ENCODE measurements around the gene TMC2. TPM values are rescaled to one million over a fixed set of nuclear protein-coding genes. Genes with fewer than 3 reads are reported as not detected.
"Not testable (repeated sequence)": the region's sequence is repeated elsewhere in the genome, so short reads cannot be mapped to it uniquely, and the experiment has no call there.

The TMC2 gene
- total RNA-seq, 2 experiments from 2014 or later, result not detected

- peaks cover 7% of the 10 kb centered on the region for H3K4me1 Mint-ChIP-seq
- peaks cover 13% of the 10 kb centered on the region for H3K27me3 Mint-ChIP-seq
- H3K36me3 Mint-ChIP-seq, result no peaks in the 10 kb centered on the region
- DNase-seq, result no peak
- H3K9me3 Mint-ChIP-seq, result no peaks in the 10 kb centered on the region
- H3K27ac Mint-ChIP-seq, result no peak overlapping the region
- H3K4me3 Mint-ChIP-seq, result no peak overlapping the region
Observed at GRCh38 chr20:2519115-2519809, 17.1 kb upstream of the TMC2 start.

GRCh38 chr20:2520617-2521016, 15.8 kb upstream of the TMC2 start:
- Mint-ChIP-seq H3K4me1 (peaks cover 12% of the 10 kb centered on the region), H3K27ac (no peak overlapping the region), H3K4me3 (no peak overlapping the region), H3K9me3 (no peaks in the 10 kb centered on the region), H3K27me3 (peaks cover 10% of the 10 kb centered on the region), H3K36me3 (no peaks in the 10 kb centered on the region)
- no peak for DNase-seq

- Mint-ChIP-seq H3K27ac (no peak overlapping the region), H3K9me3 (no peaks in the 10 kb centered on the region), H3K27me3 (peaks cover 10% of the 10 kb centered on the region), H3K4me1 (peaks cover 12% of the 10 kb centered on the region), H3K4me3 (no peak overlapping the region), H3K36me3 (no peaks in the 10 kb centered on the region)
- peak; percentile 58 for DNase-seq
Observed at GRCh38 chr20:2521369-2522305, 14.7 kb upstream of the TMC2 start.

DNA sequence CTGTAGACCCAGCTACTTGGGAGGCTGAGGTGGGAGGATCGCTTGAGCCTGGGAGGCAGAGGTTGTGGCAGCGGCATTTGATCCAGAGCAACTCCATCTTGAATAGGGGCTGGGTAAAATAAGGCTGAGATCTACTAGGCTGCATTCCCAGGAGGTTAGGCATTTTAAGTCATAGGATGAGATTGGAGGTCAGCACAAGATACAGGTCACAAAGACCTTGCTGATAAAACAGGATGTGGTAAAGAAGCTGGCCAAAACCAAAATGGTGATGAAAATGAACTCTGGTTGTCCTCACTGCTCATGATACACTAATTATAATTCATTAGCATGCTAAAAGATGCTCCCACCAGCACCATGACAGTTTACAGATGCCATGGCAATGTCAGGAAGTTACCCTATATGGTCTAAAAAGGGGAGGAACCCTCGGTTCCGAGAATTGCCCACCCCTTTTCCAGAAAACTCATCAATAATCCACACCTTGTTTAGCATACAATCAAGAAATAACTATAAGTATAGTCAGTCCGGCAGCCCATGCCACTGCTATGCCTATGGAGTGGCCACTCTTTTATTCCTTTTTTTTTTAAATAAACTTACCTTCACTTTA, 13.4 kb upstream of the TMC2 start:
- not testable (repeated sequence) for H3K27me3 Mint-ChIP-seq, H3K36me3 Mint-ChIP-seq, H3K4me3 Mint-ChIP-seq, H3K9me3 Mint-ChIP-seq, H3K27ac Mint-ChIP-seq
- peak; percentile 7 for DNase-seq
- peaks cover 12% of the 10 kb centered on the region for H3K4me1 Mint-ChIP-seq

GRCh38 chr20:2523919-2524708, 12.3 kb upstream of the TMC2 start:
- peak overlapping the region; percentile 30 for H3K27ac Mint-ChIP-seq
- no peaks in the 10 kb centered on the region for H3K9me3 Mint-ChIP-seq
- peaks cover 10% of the 10 kb centered on the region for H3K27me3 Mint-ChIP-seq
- H3K4me1 Mint-ChIP-seq, result peaks cover 12% of the 10 kb centered on the region
- H3K4me3 Mint-ChIP-seq, result peak overlapping the region; percentile 87
- peak; percentile 89 for DNase-seq
- H3K36me3 Mint-ChIP-seq, result no peaks in the 10 kb centered on the region

GRCh38 chr20:2524709-2525506, 11.5 kb upstream of the TMC2 start:
- H3K27ac Mint-ChIP-seq, result peak overlapping the region; percentile 89
- no peaks in the 10 kb centered on the region for H3K36me3 Mint-ChIP-seq
- H3K27me3 Mint-ChIP-seq, result peaks cover 10% of the 10 kb centered on the region
- no peaks in the 10 kb centered on the region for H3K9me3 Mint-ChIP-seq
- DNase-seq, result peak; percentile 51
- peaks cover 12% of the 10 kb centered on the region for H3K4me1 Mint-ChIP-seq
- peak overlapping the region; percentile 87 for H3K4me3 Mint-ChIP-seq

DNA sequence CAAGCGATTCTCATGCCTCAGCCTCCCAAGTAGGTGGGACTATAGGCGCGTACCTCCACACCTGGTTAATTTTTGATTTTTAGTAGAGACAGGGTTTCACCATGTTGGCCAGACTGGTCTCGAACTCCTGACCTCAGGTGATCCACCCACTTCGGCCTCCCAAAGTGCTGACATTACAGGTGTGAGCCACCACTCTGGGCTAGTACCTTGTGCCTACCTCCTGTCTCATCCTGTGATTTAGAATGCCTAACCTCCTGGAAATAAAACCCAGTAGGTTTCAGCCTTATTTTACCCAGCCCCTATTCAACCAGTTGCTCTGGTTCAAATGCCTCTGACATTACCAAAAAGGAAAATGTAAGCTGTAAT, 10.2 kb upstream of the TMC2 start:
- H3K9me3 Mint-ChIP-seq, H3K27ac Mint-ChIP-seq, DNase-seq, H3K4me3 Mint-ChIP-seq, H3K27me3 Mint-ChIP-seq, H3K36me3 Mint-ChIP-seq: not testable (repeated sequence)
- H3K4me1 Mint-ChIP-seq, result peaks cover 16% of the 10 kb centered on the region

GRCh38 chr20:2527762-2528161, 8.6 kb upstream of the TMC2 start:
- Mint-ChIP-seq H3K4me3 (no peak overlapping the region), H3K9me3 (no peaks in the 10 kb centered on the region), H3K36me3 (no peaks in the 10 kb centered on the region), H3K27ac (no peak overlapping the region), H3K27me3 (peaks cover under 1% of the 10 kb centered on the region), H3K4me1 (peaks cover 11% of the 10 kb centered on the region)
- DNase-seq, result no peak

GRCh38 chr20:2528671-2529271, 7.6 kb upstream of the TMC2 start:
- no peak overlapping the region for H3K27ac Mint-ChIP-seq
- H3K4me1 Mint-ChIP-seq, result peaks cover 10% of the 10 kb centered on the region
- H3K27me3 Mint-ChIP-seq, result peaks cover 6% of the 10 kb centered on the region
- no peak for DNase-seq
- H3K9me3 Mint-ChIP-seq, result no peaks in the 10 kb centered on the region
- no peaks in the 10 kb centered on the region for H3K36me3 Mint-ChIP-seq
- H3K4me3 Mint-ChIP-seq, result no peak overlapping the region

GRCh38 chr20:2533118-2533517, 3.3 kb upstream of the TMC2 start:
- H3K27ac Mint-ChIP-seq, result no peak overlapping the region
- no peaks in the 10 kb centered on the region for H3K9me3 Mint-ChIP-seq
- H3K4me1 Mint-ChIP-seq, result peaks cover 4% of the 10 kb centered on the region
- H3K36me3 Mint-ChIP-seq, result no peaks in the 10 kb centered on the region
- DNase-seq, result no peak
- H3K4me3 Mint-ChIP-seq, result no peak overlapping the region
- H3K27me3 Mint-ChIP-seq, result peaks cover 23% of the 10 kb centered on the region

DNA sequence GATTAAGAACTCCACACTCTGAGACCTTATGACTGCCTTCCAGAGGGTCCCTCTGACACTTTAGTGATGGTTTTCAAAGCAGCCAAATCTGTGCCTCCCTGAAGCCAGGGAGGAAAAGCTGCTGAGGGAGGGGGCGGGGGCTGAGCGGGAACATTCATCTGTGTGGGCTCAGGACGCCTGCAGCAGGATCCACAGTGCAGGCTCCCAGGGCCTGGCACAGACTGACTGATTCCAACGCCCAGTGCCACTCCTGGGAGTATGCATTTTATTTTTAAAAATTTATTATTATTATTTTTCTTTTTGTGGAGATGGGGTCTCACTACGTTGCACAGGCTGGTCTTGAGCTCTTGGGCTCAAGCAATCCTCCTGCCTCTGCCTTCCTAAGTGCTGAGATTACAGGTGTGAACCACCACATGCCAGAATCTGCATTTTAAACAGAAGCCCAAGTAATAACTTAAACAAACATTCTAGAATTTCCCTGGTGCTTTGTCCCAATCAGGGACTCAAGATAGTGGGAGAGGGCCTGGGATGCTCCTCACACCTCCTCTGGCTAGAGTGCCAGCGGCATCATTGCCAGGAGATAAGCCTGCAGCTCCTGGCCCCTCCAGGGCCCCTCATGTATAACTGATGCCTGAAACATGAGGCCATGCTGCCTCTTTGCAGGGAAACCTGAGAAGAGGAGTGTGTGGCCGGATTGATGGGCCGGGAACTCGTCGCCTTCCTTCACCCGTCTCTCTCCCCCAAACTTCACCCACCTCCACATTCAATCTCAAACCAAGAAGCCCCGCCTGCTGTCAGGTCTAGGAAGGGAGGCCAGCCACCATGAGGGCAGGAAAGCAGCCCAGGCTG, 438 bp upstream of the TMC2 start:
- no peaks in the 10 kb centered on the region for H3K36me3 Mint-ChIP-seq
- DNase-seq, result no peak
- no peaks in the 10 kb centered on the region for H3K9me3 Mint-ChIP-seq
- H3K4me3 Mint-ChIP-seq, result no peak overlapping the region
- peaks cover 40% of the 10 kb centered on the region for H3K27me3 Mint-ChIP-seq
- no peak overlapping the region for H3K27ac Mint-ChIP-seq
- no peaks in the 10 kb centered on the region for H3K4me1 Mint-ChIP-seq

DNA sequence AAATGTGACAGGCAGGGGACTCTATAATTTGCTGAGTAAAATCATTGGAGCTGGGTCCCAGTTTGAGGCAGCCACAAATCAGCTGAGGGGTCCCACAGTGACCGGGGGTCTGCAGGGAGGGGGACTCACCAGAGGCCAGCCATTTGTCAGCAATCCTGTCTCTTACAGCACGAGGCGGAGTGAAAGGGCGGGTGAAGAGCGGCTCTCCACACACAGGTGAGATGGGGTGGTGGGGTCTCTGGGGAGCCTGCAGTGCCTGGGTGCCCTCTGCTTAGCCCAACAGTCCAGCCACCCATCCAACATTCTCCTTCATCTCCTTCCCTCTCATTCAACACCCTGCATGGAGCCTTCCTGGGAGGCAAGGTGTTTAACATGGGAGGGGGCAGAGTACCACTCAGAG, 728 bp downstream of the TMC2 start:
- Mint-ChIP-seq H3K36me3 (no peaks in the 10 kb centered on the region), H3K27ac (no peak overlapping the region), H3K9me3 (no peaks in the 10 kb centered on the region), H3K4me3 (no peak overlapping the region), H3K27me3 (peaks cover 49% of the 10 kb centered on the region), H3K4me1 (no peaks in the 10 kb centered on the region)
- DNase-seq, result no peak

DNA sequence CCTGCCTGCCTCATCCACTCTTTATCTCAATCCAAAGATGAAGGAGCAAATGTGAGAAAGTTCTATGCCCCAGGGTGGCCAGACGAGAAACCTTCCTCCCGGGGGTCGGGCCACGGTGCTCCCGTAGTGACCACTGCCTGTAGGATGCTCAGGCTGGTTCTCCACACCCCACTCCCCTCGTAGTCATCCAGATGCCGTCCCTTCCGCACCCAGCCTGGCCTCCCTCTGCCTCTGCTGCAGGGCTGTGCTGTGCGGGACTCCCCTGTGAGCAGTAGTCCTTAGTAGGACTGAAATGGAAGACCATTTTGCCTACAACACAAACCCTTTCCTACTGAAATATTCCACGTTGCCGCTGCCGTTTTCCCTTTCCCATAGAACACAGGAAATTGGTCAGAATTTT, 2.0 kb downstream of the TMC2 start:
- no peak for DNase-seq
- H3K27ac Mint-ChIP-seq, result no peak overlapping the region
- no peaks in the 10 kb centered on the region for H3K4me1 Mint-ChIP-seq
- no peaks in the 10 kb centered on the region for H3K36me3 Mint-ChIP-seq
- no peak overlapping the region for H3K4me3 Mint-ChIP-seq
- peaks cover 50% of the 10 kb centered on the region for H3K27me3 Mint-ChIP-seq
- H3K9me3 Mint-ChIP-seq, result no peaks in the 10 kb centered on the region
